MCF 10A (cell line): ENCODE measurements around the gene STK24. TPM values are rescaled to one million over a fixed set of nuclear protein-coding genes. Genes with fewer than 3 reads are reported as not detected.

ENCODE experiments used
- BruUV-seq: library from RNA; stranded (reverse); fragments of 400-500 nt; replicated peaks from 2 replicates; lab custom pipeline; 2021; lab: Mats Ljungman, UMichigan
- CTCF ChIA-PET: fragments of 300-600 bp; sonication (Branson Sonifier 250); formaldehyde crosslinking; extraction: SDS; loops from one replicate; lab custom pipeline; 2021; ENCODE audit warnings: antibody characterized with exemption, inconsistent platforms; lab: Yijun Ruan, JAX
- POLR2A ChIA-PET: fragments of 300-600, 350-650 bp; sonication (Branson Sonifier 250); formaldehyde crosslinking; extraction: SDS; loops from one replicate; lab custom pipeline; 2020; ENCODE audit warnings: antibody characterized with exemption, inconsistent platforms; lab: Yijun Ruan, JAX
- DNase-seq: peaks from one replicate; pipeline ENCODE4 v3.0.0-alpha.2; 2018; ENCODE audit not compliant: unreplicated experiment
- H3K27ac Mint-ChIP-seq: one replicate; pipeline ENCODE4 v1.8.0; 2022; ENCODE audit warnings: mild to moderate bottlenecking, low read depth, mixed read lengths; ENCODE audit not compliant: unreplicated experiment
- H3K27me3 Mint-ChIP-seq: one replicate; pipeline ENCODE4 v1.8.0; 2022; ENCODE audit warnings: mixed read lengths; ENCODE audit not compliant: insufficient read depth, unreplicated experiment
- H3K36me3 Mint-ChIP-seq: one replicate; pipeline ENCODE4 v1.8.0; 2022; ENCODE audit warnings: mild to moderate bottlenecking, moderate library complexity, mixed read lengths; ENCODE audit not compliant: insufficient read depth, unreplicated experiment
- H3K4me1 Mint-ChIP-seq: one replicate; pipeline ENCODE4 v1.8.0; 2022; ENCODE audit warnings: mixed read lengths; ENCODE audit not compliant: insufficient read depth, unreplicated experiment
- H3K4me3 Mint-ChIP-seq: one replicate; pipeline ENCODE4 v1.8.0; 2022; ENCODE audit warnings: mild to moderate bottlenecking, moderate library complexity, mixed read lengths; ENCODE audit not compliant: unreplicated experiment
- H3K9me3 Mint-ChIP-seq: one replicate; pipeline ENCODE4 v1.8.0; 2022; ENCODE audit warnings: mixed read lengths; ENCODE audit not compliant: unreplicated experiment
- CTCF ChIP-seq: fragments of 200-600 bp; IDR thresholded peaks from one replicate; pipeline ENCODE4 v1.8.0; 2022; ENCODE audit warnings: antibody characterized with exemption, mild to moderate bottlenecking; ENCODE audit not compliant: unreplicated experiment
- intact Hi-C: fragments of 100-400 bp; cut with micrococcal nuclease; formaldehyde crosslinking; loops from 2 replicates; pipeline ENCODE4 v1.14.1; 2022
- total RNA-seq: library from RNA; stranded (reverse); gene quantifications from 2 replicates; pipeline ENCODE4 v1.2.3, GENCODE V29; 2022

Gene STK24
- total RNA-seq, 1 experiment from 2014 or later = 200 TPM

- no peaks in the 10 kb centered on the region for H3K4me1 Mint-ChIP-seq
- BruUV-seq = no TSS peak
- no peak for TF ChIP-seq CTCF
- no peak for DNase-seq
- no peaks in the 10 kb centered on the region for H3K27me3 Mint-ChIP-seq
- H3K9me3 Mint-ChIP-seq = no peaks in the 10 kb centered on the region
- POLR2A ChIA-PET = no interaction called here
- no peaks in the 10 kb centered on the region for H3K36me3 Mint-ChIP-seq
- H3K4me3 Mint-ChIP-seq = no peak overlapping the region
- no peak overlapping the region for H3K27ac Mint-ChIP-seq
- CTCF ChIA-PET = no interaction called here
- intact Hi-C loops = no loop called here
These were observed 169.9 kb downstream of the STK24 start for GRCh38 chr13:98406971-98407370.

GRCh38 chr13:98406427-98406826 is 170.5 kb downstream of the STK24 start:
- intact Hi-C loops = no loop called here
- DNase-seq = no peak
- Mint-ChIP-seq H3K27me3 (no peaks in the 10 kb centered on the region), H3K27ac (no peak overlapping the region), H3K36me3 (no peaks in the 10 kb centered on the region), H3K4me3 (no peak overlapping the region), H3K9me3 (no peaks in the 10 kb centered on the region), H3K4me1 (no peaks in the 10 kb centered on the region)
- TF ChIP-seq CTCF = no peak
- ChIA-PET CTCF (interaction anchor here (0.9 kb wide), 1 partner anchor 271 kb away, joined by 3 read pairs; no protein-coding TSS in a partner anchor), POLR2A (no interaction called here)
- BruUV-seq = no TSS peak

GRCh38 chr13:98405690-98406344 is 171.1 kb downstream of the STK24 start:
- TF ChIP-seq CTCF = no peak
- Mint-ChIP-seq H3K9me3 (no peaks in the 10 kb centered on the region), H3K36me3 (no peaks in the 10 kb centered on the region), H3K27ac (no peak overlapping the region), H3K4me3 (no peak overlapping the region), H3K4me1 (no peaks in the 10 kb centered on the region), H3K27me3 (no peaks in the 10 kb centered on the region)
- intact Hi-C loops = no loop called here
- no TSS peak for BruUV-seq
- CTCF ChIA-PET = interaction anchor here (0.9 kb wide), 1 partner anchor 271 kb away, joined by 3 read pairs; no protein-coding TSS in a partner anchor
- DNase-seq = no peak
- POLR2A ChIA-PET = no interaction called here

GRCh38 chr13:98405107-98405571 is 171.8 kb downstream of the STK24 start:
- POLR2A ChIA-PET = no interaction called here
- TF ChIP-seq CTCF = no peak
- BruUV-seq = no TSS peak
- H3K27me3 Mint-ChIP-seq = no peaks in the 10 kb centered on the region
- DNase-seq = no peak
- H3K4me3 Mint-ChIP-seq = no peak overlapping the region
- intact Hi-C loops = no loop called here
- H3K36me3 Mint-ChIP-seq = no peaks in the 10 kb centered on the region
- no peaks in the 10 kb centered on the region for H3K4me1 Mint-ChIP-seq
- H3K9me3 Mint-ChIP-seq = no peaks in the 10 kb centered on the region
- CTCF ChIA-PET = interaction anchor here (1.2 kb wide), 1 partner anchor 159 kb away, joined by 4 read pairs; no protein-coding TSS in a partner anchor
- no peak overlapping the region for H3K27ac Mint-ChIP-seq
